NCI-H1417 treated with DMSO at 0.1 percent for 48 hours (cell line): ENCODE data around the gene WFDC8.
"Not testable (repeated sequence)": the region's sequence is repeated elsewhere in the genome, so short reads cannot be mapped to it uniquely, and the experiment has no call there.

ENCODE experiments used
- DNase-seq: peaks from one replicate; lab custom pipeline; 2025; lab: John Stamatoyannopoulos, UW

The WFDC8 gene

DNA sequence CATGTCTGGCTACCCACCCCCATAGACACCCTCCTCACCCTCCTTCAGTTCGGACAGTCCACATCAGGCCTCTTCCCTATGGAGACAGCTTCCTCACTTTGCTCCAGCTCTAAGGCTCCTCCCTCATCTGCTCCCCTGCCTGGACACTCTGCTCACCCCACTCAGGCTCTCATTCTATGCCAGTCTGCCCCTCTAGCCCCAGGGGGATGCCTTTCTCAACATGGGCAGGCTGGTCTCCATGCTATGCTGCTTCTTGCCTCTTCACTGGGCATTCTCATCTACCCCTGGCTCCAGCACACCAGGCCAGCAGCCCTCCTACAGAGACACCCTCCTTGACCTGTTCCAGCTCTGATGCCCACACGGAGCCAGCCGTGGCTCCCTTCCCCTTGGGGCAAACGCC lies at the start of gene WFDC8:
Gene WFDC8 (minus strand): TSS at position 101 of the 400 bp plus-strand sequence. CDS start 37 bp downstream, at position 64.
- DNase-seq = no peak

DNA sequence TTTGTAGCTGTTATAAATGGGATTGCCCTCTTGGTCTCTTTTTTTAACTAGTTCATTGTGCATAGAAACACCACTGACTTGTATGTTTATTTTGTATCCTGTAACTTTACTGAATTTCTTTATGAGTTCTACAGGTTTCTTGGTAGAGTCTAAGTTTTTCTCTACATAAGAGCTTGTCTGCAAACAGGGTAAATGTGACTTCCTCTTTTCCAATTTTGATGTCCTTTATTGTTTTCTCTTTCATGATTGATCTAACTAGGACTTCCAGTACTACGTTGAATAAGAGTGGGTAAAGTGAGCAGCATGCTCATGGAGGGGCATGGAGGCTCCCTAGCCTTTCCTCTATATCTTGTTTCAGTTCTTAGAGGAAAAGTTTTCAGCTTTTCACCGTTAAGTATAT lies 47.5 kb upstream of the WFDC8 start:
- no peak for DNase-seq

DNA sequence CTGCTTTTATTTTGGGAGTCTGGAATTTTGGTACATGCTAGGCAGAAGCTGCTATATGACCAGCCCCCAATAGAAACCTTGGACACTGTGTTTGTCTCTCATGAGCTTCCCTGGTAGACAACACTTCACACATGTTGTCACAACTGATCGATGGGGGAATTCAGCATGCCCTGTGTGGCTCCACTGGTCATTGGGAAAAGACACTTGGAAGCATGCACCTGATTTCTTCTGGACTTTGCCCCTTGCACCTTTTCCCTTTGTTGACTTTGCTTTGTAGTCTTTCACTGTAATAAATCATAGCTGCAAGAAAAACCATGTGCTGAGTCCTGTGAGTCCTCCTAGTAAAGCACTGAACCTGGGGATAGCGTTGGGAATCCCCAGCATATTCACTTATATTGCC lies 42.5 kb upstream of the WFDC8 start:
- no peak for DNase-seq

DNA sequence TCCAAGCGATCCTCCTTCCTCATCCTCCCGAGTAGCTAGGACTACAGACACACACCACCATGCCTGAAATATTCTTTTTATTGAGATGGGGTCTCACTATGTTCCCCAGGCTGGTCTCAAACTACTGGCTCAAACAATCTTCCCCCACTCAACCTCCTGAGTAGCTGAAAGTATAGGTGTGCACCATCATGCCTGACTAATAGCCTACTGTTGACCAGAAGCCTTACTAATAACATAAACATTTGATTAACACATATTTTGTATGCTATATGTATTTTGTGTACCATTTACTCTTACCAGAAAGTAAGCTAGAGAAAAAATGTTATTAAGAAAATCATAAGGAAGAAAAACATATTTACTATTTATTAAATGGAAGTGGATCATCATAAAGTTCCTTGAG lies 38.5 kb upstream of the WFDC8 start:
- no peak for DNase-seq

DNA sequence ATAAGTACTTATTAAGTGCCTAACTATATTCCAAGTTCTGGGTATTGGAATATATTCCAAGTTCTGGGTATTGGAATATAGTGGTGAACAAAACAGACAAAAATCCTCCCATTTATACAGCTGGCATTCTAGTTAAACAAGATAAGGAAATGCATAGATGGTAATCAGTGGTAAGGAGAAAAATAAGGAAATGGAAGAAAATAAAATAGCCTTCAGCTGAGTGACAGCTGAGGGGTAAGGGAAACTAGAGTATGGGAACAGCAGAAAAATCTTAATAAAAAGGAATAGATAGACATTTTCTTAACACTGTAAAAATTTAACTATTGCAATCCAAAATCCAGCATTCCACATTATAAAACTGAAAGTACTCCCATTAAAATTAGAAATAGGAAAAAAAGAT lies 33.2 kb upstream of the WFDC8 start:
- DNase-seq = no peak

DNA sequence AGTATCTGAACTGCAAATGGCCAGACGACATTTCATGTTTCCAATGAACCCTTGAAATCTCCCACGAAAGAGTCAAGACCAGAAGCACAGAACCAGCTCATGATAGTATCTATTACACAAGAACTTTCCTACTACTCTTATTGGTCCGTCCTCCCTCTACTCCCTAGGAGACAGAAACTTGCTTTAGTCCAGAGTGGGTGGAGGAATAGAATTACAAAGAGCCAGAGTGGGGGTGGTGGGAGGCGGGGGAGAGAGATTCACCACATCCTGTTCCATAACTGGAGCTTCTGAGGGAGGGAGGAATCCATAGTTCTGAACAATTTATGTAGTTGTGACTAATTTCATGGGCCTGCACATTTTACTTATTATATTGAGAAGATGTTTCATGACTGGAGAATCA lies 32.0 kb upstream of the WFDC8 start:
- no peak for DNase-seq

DNA sequence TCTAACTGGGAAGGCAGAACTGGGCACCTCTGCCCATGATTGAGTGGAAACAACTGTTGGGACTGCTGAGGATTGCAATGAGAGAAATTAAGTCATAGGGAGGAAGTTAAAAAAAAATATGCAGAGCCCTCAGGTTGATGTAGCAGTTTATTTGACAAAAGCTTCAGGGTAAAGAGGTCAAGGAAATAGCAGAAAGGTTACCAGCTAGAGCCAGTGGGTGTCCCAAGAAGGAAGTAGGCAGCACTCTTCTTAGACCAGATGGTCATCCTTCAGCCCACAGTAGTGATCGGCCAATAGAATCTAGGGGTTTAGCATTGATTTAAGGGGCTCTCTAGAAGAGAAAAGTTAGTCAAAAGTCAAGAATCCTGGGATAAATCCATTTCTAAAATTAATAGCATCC lies 28.7 kb upstream of the WFDC8 start:
- DNase-seq = no peak

DNA sequence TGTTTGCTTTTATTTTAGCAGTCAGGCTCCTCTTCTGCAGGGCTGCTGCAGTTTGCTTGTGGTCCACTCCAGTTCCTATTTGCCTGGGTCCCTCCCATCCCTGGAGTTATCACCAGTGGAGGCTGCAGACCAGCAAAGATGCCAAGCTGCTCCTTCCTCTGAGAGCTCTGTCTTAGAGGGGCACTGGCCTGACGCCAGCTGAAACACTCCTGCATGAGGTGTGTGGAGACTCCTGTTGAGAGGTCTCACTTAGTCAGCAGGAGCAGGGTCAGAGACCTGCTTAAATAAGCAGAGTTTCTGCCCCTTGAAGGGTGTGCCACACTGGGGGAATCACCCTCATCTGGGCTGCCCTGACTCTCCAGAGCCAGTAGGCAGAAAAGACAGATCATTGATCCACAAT lies 16.2 kb upstream of the WFDC8 start:
- no peak for DNase-seq

DNA sequence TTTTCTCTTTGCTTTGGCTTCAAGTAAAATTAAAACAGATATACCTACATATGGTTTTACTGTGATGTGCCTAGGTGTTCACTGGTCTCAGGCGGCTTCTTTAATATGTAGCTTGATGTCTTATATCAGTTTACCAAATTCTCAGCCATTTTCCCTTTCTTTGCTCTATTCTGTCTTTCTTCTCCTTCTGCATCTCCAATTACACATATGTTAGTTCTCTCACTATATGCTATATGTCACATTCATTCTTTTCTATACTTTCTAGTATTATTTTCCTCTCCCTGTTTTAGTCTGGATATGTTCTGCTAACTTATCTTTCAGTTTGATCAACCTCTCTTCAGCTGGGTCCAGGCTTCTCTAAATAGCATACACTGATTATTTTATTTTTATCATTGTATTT lies 14.4 kb upstream of the WFDC8 start:
- no peak for DNase-seq

DNA sequence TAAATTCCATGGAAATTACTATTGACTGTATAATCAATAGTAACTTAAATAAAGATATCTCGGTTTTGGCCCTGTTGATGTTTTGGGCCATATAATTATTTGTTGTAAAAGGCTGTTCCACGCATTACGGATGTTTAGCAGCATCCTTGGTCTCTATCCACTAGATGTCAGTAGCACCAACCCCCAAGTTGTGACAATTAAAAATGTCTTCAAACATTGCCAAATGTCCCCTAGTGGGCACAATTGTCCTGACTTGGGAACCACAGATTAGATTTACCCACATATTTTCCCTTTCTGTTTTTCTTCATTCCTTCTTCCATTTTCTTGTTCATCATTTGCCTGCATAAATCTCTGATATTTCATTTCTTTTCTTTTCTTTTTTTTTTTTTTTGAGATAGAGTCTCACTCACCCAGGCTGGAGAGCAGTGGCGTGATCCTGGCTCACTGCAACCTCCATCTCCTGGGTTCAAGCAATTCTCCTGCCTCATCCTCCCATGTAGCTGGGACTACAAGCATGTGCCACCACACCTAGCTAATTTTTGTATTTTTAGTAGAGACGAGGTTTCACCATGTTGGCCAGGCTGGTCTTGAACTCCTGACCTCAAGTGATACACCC lies 13.6 kb upstream of the WFDC8 start:
- DNase-seq = no peak

DNA sequence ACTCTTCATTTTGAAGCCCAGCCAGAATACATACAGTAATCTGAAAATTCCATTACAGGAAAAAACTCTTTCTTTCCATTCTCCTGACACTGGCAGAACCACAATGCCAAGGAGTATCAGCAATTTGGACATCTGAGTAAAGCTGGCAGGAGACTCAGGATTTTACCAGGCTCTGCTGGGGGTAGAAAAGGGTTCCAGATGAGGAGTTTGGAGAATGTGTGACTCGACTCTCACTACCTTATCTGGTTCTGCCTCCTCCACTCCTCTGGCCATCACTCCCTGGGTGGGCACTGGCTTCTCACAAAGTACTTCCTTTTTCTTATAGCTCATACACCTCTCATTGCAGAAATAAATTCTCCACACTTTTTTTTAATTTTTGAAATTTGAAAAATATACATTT lies 10.6 kb upstream of the WFDC8 start:
- no peak for DNase-seq

DNA sequence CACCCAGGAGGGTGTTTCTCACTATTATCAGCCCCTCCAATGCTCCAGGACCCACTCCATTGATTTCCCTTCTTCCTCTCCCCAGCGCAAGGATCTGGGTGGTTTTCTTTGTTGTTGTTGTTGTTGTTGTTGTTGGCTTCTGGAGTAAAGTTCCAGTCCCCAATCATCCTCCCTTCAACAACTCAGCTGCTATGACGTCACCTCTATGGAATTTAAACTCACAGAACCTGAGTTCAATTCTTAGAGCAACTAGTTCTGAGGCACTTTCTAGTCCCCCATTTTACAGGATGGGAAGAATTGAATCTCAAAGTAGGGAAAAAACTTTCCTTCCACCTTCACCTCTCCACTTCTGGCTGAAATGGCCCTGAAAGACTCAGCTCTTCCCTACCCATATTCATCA lies 9.7 kb upstream of the WFDC8 start:
- no peak for DNase-seq

DNA sequence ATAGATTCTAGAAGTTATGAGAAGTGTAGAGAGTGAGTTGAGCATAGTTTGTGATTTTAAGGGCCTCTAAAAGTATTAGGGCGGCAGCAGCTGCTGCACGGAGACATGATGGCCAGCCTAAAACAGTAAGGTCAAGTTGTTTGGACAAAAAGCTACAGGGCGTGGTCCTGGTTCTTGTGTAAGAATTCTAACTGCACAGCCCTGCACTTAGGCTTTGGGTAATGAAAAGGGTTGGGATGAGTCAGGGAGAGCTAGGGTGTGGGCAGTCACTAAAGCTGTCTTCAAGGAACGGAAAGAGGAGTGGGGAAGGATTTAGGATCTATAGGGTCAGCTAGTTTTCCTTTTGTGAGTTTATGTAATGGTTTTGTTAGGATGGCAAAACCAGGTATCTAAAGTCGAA lies 6.9 kb upstream of the WFDC8 start:
- not testable (repeated sequence) for DNase-seq

DNA sequence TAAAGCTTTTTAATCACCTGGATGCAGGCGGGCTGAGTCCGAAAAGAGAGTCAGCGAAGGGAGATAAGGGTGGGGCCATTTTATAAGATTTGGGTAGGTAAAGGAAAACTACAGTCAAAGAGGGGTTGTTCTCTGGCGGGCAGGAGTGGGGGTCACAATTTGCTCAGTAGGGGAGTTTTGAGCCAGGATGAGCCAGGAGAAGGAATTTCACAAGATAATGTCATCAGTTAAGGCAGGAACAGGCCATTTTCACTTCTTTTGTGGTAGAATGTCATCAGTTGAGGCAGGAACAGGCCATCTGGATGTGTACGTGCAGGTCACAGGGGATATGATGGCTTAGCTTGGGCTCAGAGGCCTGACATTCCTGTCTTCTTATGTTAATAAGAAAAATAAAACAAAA lies 5.2 kb upstream of the WFDC8 start:
- DNase-seq = not testable (repeated sequence)

DNA sequence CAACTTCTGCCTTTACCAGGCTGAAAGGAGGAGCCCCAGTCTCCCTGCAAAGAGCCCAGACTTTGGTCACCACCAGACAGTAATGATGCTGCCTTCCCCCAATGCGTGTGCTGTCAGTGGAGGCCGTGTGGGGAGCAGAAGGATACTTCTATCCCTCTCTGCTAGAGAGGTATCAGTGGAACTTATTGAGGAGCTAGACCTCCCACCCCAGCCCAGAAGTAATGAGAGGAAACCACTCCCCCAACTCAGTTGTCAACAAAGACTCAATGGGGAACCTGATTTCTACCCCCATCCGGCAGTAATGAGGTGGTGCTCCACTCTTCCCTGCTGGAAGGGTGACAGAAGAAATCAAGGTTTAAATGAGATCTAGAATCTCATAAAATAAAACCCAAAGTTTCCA lies 4.4 kb upstream of the WFDC8 start:
- DNase-seq = no peak

DNA sequence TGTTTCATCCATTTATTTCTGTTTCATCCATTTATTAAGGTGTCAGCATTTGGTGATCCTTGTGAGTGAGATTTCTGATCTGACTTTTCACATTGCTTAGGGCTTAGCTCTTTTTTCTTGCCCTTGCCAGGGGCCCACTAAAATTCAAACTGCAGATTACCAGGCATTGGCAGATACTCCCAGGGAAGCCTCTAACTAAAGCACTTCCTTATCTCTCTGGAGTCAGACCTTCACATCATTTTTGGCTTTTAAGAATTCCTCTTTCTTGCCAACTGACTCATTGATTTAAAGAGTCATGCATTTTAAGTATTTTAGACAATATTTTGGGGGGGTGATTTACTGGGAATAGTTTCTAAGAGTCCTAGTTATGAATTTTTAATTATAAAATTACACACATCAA lies 2.6 kb upstream of the WFDC8 start:
- DNase-seq = no peak

DNA sequence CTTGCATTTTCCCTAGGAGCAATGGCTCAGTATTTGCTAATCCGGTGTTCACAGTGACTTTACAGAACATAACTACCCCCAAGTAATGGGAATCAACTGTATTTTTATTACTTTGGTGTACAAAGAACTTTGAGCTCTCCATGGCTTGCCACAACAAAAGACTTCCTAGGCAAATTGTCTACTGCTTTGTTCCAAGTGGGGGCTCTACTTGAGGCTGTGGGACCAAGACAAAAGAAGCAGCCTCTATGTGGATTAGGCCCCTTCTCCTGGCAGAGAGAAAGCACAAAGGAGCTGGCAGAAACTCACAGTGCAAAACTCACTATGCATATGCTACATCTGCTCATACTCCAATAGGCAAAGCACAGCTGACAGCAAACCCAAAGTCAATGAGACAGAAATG lies 853 bp downstream of the WFDC8 start:
- DNase-seq = no peak

DNA sequence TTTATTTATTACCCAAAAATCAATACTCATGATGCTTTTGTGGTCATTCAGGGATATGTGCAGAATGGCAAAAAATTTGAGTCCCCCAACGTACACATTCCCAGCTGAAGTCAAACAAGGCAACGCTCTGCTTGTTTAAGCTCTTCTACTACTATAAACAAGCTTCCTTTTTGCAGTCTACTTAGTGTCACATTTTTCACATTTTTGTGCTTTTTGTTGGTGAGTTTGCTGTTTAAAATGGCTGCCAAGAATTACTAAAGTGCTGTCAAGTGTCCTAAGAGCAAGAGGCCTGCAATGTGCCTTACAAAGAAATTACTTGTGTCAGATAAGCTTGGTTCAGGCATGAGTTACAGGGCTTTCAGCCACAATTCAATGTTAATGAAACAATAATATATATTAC lies 2.1 kb downstream of the WFDC8 start:
- DNase-seq = no peak

DNA sequence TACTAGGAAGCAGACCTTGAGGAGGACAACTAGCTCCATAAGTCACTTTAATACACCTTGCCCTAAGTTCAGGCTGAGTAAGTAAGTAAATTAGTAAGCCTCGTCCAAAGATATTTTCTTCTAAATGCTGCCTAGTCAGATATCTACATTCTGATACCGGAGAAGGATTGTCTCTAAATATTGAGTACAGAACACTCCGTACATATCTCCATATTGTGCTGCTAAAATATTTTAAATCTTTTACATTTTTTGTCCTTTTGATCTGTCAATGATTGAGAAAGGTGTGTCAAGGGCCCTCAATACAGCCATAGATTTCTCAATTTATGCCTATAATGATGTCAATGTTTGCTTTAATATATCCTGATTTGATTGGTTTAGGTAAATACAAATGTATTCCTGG lies 3.2 kb downstream of the WFDC8 start:
- no peak for DNase-seq

DNA sequence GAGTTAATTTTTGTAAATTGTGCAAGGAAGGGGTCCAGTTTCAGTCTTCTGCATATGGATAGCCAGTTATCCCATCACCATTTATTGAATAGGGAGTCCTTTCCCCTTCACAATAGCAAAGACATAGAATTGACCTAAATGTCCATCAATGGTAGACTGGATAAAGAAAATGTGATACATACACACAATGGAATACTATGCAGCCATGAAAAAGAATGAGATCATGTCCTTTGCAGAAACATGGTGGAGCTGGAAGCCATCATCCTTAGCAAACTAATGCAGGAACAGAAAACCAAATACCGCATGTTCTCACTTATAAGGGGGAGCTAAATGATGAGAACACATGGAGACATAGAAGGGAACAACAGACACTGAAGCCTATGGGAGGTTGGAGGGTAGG lies 9.4 kb downstream of the WFDC8 start:
- DNase-seq = not testable (repeated sequence)

DNA sequence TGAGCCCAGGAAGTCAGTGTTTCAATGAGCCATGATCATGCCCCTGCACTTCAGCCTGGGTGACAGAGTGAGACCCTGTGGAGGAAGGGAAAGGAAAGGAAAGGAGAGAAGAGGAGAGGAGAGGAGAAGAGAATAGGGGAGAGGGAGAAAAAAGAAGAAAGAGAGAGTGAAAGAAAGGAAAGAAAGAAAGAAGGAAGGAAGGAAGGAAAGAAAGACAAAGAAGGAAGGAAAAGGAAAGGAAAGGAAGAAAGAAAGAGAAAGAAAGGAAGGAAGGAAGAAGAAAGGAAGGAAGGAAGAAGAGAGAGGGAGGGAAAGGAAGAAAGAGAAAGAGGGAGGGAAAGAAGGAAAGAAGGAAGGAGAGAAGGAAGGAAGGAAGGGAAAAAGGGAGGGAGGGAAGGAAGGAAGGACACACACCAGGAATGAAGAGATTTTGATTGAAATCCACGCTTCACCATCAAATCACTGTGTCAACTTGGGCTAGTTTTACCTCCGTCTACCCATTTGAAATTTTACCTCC lies 14.3 kb downstream of the WFDC8 start:
- no peak for DNase-seq

DNA sequence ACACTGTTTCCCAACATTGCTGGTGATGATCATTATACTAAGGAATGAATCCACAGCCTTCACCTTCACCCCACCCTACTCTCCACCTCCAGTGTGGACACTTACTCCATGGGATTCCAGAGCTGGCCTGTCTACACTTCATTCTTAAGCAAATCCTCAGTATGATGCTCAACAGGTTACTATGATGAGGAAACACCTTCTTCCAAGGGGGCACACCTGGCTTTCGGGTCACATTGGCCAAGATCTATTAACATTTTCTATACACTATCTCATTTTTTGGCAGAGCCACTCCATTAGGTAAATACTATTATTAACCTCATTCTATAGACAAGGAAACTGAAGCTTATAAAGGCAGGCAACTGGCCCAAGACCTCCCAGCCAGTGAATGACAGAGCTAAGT lies 23.9 kb downstream of the WFDC8 start:
- DNase-seq = no peak

DNA sequence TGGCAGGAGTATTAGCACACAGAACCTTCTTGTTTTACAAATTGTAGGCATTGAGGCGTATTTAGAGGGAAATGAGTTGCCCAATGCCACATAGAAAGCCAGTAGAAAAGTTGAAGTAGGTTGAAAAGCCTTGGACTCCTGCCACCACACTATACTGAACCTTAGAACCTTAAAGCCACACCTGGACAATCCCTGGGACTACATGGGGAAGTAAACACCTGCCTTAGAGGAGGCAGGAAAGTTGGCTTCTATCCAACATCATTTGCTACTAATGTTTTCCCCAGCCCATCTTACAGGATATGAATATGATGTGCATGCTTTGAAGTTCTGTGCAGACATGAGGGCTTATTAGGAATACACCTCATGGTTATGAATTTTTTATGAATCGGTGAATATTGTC lies 26.6 kb downstream of the WFDC8 start:
- DNase-seq = no peak

DNA sequence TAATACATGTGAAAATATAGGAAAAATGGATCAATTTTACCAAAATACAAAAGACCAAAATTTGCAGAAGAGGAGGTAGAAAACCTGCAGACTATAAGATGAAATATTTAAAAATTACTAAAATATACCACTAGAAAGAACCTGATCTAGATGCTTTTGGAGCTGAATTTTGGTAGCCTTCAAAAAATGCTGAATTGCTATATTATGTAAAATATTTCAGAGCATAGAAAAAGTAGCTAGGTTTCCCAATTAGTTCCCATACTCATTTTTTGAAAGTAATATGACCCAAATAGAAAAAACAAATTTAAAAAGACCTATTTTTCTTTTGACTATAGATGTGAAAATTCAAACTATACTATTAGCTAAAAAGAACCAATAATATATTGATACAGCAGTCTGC lies 28.3 kb downstream of the WFDC8 start:
- DNase-seq = no peak

DNA sequence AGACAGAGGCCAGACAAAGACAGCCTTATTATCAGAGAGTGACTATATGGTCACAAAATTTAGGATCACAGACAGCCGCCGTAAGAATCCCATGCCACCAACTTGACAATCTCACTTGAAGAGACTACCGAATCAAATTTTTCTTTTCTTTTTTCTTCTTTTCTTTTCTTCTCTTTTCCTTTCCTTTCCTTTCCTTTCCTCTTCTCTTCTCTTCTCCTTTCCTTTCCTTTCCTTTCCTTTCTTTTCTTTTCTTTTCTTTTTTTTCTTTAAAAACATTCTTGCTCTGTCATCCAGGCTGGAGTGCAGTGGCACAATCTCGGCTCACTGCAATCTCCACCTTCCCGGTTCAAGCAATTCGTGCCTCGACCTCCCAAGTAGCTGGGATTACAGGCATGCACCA lies 30.7 kb downstream of the WFDC8 start:
- DNase-seq = no peak
